SH-SY5Y (cell line): Measurements from ENCODE around the gene PPP2R5C.

Source experiments
- GATA2 ChIP-seq: IDR thresholded peaks from 2 replicates; pipeline ENCODE4 v1.6.1; 2011; ENCODE audit warnings: mild to moderate bottlenecking, low read depth, low read length
- GATA3 ChIP-seq: IDR thresholded peaks from 2 replicates; pipeline ENCODE4 v1.6.1; 2011; ENCODE audit warnings: low read depth, mild to moderate bottlenecking, low read length, moderate library complexity

GRCh38 chr14:101888182-101888581 is 126.7 kb downstream of the PPP2R5C start:
- no peak for TF ChIP-seq GATA3
- TF ChIP-seq GATA2, result no peak
